ENCODE results near the gene CDIPT. TPM values are rescaled to one million over a fixed set of nuclear protein-coding genes. Genes with fewer than 3 reads are reported as not detected.

The CDIPT gene
- total and polyA plus RNA-seq, 2 donors from 2014 or later, result 85.9 to 148 TPM

DNA sequence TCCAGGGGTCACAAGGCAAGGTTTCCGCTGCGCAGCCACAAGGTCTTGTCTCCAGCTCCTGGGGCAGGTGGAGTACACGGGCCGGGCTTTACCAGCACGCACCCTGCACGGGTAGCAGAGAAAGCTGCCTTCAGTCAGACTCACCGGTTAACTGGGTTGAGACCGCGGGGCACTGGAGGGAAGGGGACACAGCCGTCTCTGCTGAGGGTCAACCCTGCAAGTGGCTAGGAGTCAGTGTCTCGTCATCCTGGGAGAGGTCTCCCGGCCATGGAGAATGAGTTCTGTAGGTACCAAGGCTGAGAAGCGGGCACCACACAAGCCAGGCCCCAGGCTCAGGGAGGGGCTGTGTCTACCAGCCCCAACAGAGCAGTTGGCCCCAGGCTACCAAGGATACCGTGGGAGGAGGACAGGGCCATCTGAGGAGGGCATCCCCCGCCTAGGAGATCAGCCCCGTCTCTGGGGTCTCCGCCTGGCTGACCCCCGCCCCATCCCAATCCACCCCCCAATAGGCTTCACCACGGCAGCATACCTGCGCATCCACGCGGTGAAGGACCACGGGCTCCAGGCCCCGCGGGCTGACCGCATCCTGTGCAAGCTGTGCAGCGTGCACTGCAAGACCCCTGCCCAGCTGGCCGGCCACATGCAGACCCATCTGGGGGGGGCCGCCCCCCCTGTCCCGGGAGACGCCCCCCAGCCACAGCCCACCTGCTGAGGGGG is 53.8 kb downstream of the CDIPT start:
- peak overlapping the region in 1 of 3 donors; percentile 56 for H3K4me3 ChIP-seq (ENCODE audit: low read length in 3 of 3)
- peaks cover 0 to 3% (median 2%) of the 10 kb centered on the region in 3 donors for H3K36me3 ChIP-seq (ENCODE audit: control insufficient read depth in 2 of 3, insufficient read depth in 3 of 3, low read length in 3 of 3)
- no peaks in the 10 kb centered on the region for H3K9me3 ChIP-seq (ENCODE audit: control insufficient read depth in 2 of 3, insufficient read depth in 1 of 3, low read length in 3 of 3)
- TF ChIP-seq, protein P1, sequence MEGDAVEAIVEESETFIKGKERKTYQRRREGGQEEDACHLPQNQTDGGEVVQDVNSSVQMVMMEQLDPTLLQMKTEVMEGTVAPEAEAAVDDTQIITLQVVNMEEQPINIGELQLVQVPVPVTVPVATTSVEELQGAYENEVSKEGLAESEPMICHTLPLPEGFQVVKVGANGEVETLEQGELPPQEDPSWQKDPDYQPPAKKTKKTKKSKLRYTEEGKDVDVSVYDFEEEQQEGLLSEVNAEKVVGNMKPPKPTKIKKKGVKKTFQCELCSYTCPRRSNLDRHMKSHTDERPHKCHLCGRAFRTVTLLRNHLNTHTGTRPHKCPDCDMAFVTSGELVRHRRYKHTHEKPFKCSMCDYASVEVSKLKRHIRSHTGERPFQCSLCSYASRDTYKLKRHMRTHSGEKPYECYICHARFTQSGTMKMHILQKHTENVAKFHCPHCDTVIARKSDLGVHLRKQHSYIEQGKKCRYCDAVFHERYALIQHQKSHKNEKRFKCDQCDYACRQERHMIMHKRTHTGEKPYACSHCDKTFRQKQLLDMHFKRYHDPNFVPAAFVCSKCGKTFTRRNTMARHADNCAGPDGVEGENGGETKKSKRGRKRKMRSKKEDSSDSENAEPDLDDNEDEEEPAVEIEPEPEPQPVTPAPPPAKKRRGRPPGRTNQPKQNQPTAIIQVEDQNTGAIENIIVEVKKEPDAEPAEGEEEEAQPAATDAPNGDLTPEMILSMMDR (IDR thresholded peaks at IDR 0.05; ENCODE audit: borderline replicate concordance, extremely low read depth, insufficient read depth), result no peak
- FAIRE-seq (no peak), DNase-seq (peak in 2 of 5 donors; percentile 81 to 87)
- H3K9ac ChIP-seq (ENCODE audit: low read length in 3 of 3), result no peak overlapping the region
- H3K27ac ChIP-seq (ENCODE audit: low read depth in 2 of 2, low read length in 2 of 2), result peak overlapping the region in 1 of 2 donors; percentile 94
- H3K27me3 ChIP-seq (ENCODE audit: control insufficient read depth, insufficient read depth, low read length), result no peaks in the 10 kb centered on the region
- intact Hi-C loops (cut with DNase I), result no loop called here
- peaks cover 2 to 39% (median 16%) of the 10 kb centered on the region in 3 donors for H3K4me1 ChIP-seq (ENCODE audit: control insufficient read depth in 2 of 3, insufficient read depth in 2 of 3, low read depth in 1 of 3, low read length in 3 of 3)

Other genes with a start within 250 kb of the CDIPT start
- 8.8 TPM for gene SPN, start 200.0 kb downstream of the CDIPT start, total RNA-seq
- 1.0 TPM for gene SPN, start 200.0 kb downstream of the CDIPT start, polyA plus RNA-seq (ENCODE audit: insufficient read depth, low read depth, low replicate concordance)
- 13.9 TPM for gene QPRT, start 184.0 kb downstream of the CDIPT start, total RNA-seq
- 168 TPM for gene QPRT, start 184.0 kb downstream of the CDIPT start, polyA plus RNA-seq (ENCODE audit: insufficient read depth, low read depth, low replicate concordance)
- 4.9 TPM for gene C16orf54, start 117.2 kb downstream of the CDIPT start, total RNA-seq
- 0.39 TPM for gene C16orf54, start 117.2 kb downstream of the CDIPT start, polyA plus RNA-seq (ENCODE audit: insufficient read depth, low read depth, low replicate concordance)
- not detected for gene ZG16, start 85.0 kb downstream of the CDIPT start, total RNA-seq
- gene ZG16, start 85.0 kb downstream of the CDIPT start, polyA plus RNA-seq (ENCODE audit: insufficient read depth, low read depth, low replicate concordance), result not detected
- 32.3 TPM for gene KIF22, start 72.5 kb downstream of the CDIPT start, total RNA-seq
- gene KIF22, start 72.5 kb downstream of the CDIPT start, polyA plus RNA-seq (ENCODE audit: insufficient read depth, low read depth, low replicate concordance), result 42.9 TPM
- 137 TPM for gene MAZ, start 56.7 kb downstream of the CDIPT start, total RNA-seq
- 85.5 TPM for gene MAZ, start 56.7 kb downstream of the CDIPT start, polyA plus RNA-seq (ENCODE audit: insufficient read depth, low read depth, low replicate concordance)
- gene PRRT2, start 51.0 kb downstream of the CDIPT start, total RNA-seq, result 1.9 TPM
- gene PRRT2, start 51.0 kb downstream of the CDIPT start, polyA plus RNA-seq (ENCODE audit: insufficient read depth, low read depth, low replicate concordance), result 0.88 TPM
- gene PAGR1, start 47.1 kb downstream of the CDIPT start, total RNA-seq, result 23.5 TPM
- 30.0 TPM for gene PAGR1, start 47.1 kb downstream of the CDIPT start, polyA plus RNA-seq (ENCODE audit: insufficient read depth, low read depth, low replicate concordance)
- gene MVP, start 42.8 kb downstream of the CDIPT start, total RNA-seq, result 271 TPM
- gene MVP, start 42.8 kb downstream of the CDIPT start, polyA plus RNA-seq (ENCODE audit: insufficient read depth, low read depth, low replicate concordance), result 123 TPM
- 32.4 TPM for gene SEZ6L2, start 36.3 kb upstream of the CDIPT start, total RNA-seq
- 9.1 TPM for gene SEZ6L2, start 36.3 kb upstream of the CDIPT start, polyA plus RNA-seq (ENCODE audit: insufficient read depth, low read depth, low replicate concordance)
- 8.9 TPM for gene ASPHD1, start 37.3 kb upstream of the CDIPT start, total RNA-seq
- 6.1 TPM for gene ASPHD1, start 37.3 kb upstream of the CDIPT start, polyA plus RNA-seq (ENCODE audit: insufficient read depth, low read depth, low replicate concordance)
- gene KCTD13, start 63.0 kb upstream of the CDIPT start, total RNA-seq, result 25.8 TPM
- 9.9 TPM for gene KCTD13, start 63.0 kb upstream of the CDIPT start, polyA plus RNA-seq (ENCODE audit: insufficient read depth, low read depth, low replicate concordance)
- 127 TPM for gene TMEM219, start 98.9 kb upstream of the CDIPT start, total RNA-seq
- 288 TPM for gene TMEM219, start 98.9 kb upstream of the CDIPT start, polyA plus RNA-seq (ENCODE audit: insufficient read depth, low read depth, low replicate concordance)
- 54.3 TPM for gene TAOK2, start 110.6 kb upstream of the CDIPT start, total RNA-seq
- gene TAOK2, start 110.6 kb upstream of the CDIPT start, polyA plus RNA-seq (ENCODE audit: insufficient read depth, low read depth, low replicate concordance), result 19.6 TPM
- gene HIRIP3, start 132.4 kb upstream of the CDIPT start, total RNA-seq, result 16.0 TPM
- gene HIRIP3, start 132.4 kb upstream of the CDIPT start, polyA plus RNA-seq (ENCODE audit: insufficient read depth, low read depth, low replicate concordance), result 18.7 TPM
- 74.1 TPM for gene INO80E, start 133.0 kb upstream of the CDIPT start, total RNA-seq
- 52.7 TPM for gene INO80E, start 133.0 kb upstream of the CDIPT start, polyA plus RNA-seq (ENCODE audit: insufficient read depth, low read depth, low replicate concordance)
- 1.9 TPM for gene DOC2A, start 147.8 kb upstream of the CDIPT start, total RNA-seq
- gene DOC2A, start 147.8 kb upstream of the CDIPT start, polyA plus RNA-seq (ENCODE audit: insufficient read depth, low read depth, low replicate concordance), result 3.5 TPM
- not detected for gene C16orf92, start 160.0 kb upstream of the CDIPT start, total RNA-seq
- not detected for gene C16orf92, start 160.0 kb upstream of the CDIPT start, polyA plus RNA-seq (ENCODE audit: insufficient read depth, low read depth, low replicate concordance)
- gene TLCD3B, start 168.0 kb upstream of the CDIPT start, total RNA-seq, result not detected
- gene TLCD3B, start 168.0 kb upstream of the CDIPT start, polyA plus RNA-seq (ENCODE audit: insufficient read depth, low read depth, low replicate concordance), result not detected
- 1,017 TPM for gene ALDOA, start 202.5 kb upstream of the CDIPT start, total RNA-seq
- gene ALDOA, start 202.5 kb upstream of the CDIPT start, polyA plus RNA-seq (ENCODE audit: insufficient read depth, low read depth, low replicate concordance), result 1,506 TPM
- 78.8 TPM for gene PPP4C, start 212.8 kb upstream of the CDIPT start, total RNA-seq
- gene PPP4C, start 212.8 kb upstream of the CDIPT start, polyA plus RNA-seq (ENCODE audit: insufficient read depth, low read depth, low replicate concordance), result 107 TPM
- gene TBX6, start 228.7 kb upstream of the CDIPT start, total RNA-seq, result 1.6 TPM
- 0.62 TPM for gene TBX6, start 228.7 kb upstream of the CDIPT start, polyA plus RNA-seq (ENCODE audit: insufficient read depth, low read depth, low replicate concordance)
- gene YPEL3, start 233.0 kb upstream of the CDIPT start, total RNA-seq, result 40.0 TPM
- gene YPEL3, start 233.0 kb upstream of the CDIPT start, polyA plus RNA-seq (ENCODE audit: insufficient read depth, low read depth, low replicate concordance), result 107 TPM

Data from kidney (tissue), 14 donors.